T-helper 2 cell (primary cell): ENCODE results near the gene C10orf53.
"Not testable (repeated sequence)": the region's sequence is repeated elsewhere in the genome, so short reads cannot be mapped to it uniquely, and the experiment has no call there.

Experiments used
- DNase-seq, 5 experiments: peaks; one replicate each; pipeline versions ENCODE4 v3.0.0 to v3.0.0-alpha.2; 2012 to 2022

C10orf53 gene

GRCh38 chr10:49688920-49689319 is 9.5 kb downstream of the C10orf53 start:
- DNase-seq, result no peak

GRCh38 chr10:49689882-49690510 is 10.5 kb downstream of the C10orf53 start:
- DNase-seq, result peak in 1 of 5 experiments; percentile 24

GRCh38 chr10:49690698-49691356 is 11.4 kb downstream of the C10orf53 start:
- DNase-seq, result no peak

- DNase-seq, result no peak
These were observed 12.1 kb downstream of the C10orf53 start for GRCh38 chr10:49691588-49691987.

GRCh38 chr10:49694466-49694865 is 15.0 kb downstream of the C10orf53 start:
- DNase-seq, result no peak

DNA sequence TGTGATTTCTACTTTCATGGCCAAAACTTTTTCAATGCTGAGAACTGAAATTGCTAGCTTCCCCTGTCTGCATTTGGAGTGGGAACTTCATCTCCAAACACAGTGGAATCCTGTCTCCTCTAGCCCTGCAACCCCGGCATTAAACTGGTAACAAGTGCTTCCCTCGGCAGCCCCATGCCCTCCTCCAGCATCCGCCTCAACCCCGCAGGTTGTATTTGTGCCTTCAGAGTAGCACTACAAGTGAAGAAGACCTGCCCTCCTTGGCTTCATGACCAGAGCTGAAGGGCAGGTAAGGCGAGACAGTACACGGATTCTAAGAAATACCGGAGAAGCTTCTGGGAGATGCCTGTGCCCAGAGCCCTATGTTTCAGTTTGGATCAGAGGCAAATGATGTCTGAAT is 16.9 kb downstream of the C10orf53 start:
- no peak for DNase-seq

GRCh38 chr10:49698679-49699078 is 19.2 kb downstream of the C10orf53 start:
- no peak for DNase-seq

GRCh38 chr10:49700211-49700610 is 20.8 kb downstream of the C10orf53 start:
- DNase-seq, result no peak

GRCh38 chr10:49700997-49701396 is 21.5 kb downstream of the C10orf53 start:
- DNase-seq, result no peak

DNA sequence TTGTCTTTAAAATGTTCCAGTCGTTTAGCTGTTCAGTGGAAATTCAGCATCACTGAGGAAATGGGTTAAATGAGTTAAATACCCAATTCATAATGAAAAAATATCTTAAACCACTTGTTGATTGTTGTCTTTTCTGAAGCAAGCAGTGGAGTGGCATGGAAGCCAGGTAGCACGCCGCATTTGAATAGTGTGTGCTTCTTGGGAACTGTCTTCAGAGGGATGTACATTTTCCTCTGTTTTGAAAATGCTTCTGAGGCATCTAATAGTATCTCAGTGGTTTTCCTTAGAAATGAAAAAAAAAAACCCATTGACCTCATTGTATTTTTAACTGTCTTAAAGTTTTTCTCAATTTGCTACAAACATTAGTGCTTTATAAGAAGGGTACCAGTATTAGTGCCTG is 28.1 kb downstream of the C10orf53 start:
- peak in 1 of 5 experiments; percentile 47 for DNase-seq

DNA sequence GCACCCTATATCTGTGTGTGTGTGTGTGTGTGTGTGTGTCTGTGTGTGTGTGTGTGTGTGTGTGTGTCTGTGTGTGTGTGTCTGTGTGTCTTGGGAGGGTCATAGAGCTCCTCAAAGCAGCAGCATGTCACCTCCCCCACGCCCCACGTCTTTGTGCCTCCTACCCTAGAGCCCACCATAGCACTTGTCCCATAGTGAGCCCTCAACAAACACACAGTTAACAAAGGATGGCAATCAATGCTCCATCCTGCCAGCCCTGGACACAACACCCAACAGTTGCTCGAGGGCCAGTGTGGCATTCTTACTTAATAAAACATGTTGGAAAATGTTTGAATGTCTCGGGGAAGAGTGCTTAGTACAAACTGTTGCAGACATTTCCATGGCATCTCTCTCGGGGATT is 30.5 kb downstream of the C10orf53 start:
- DNase-seq, result no peak

DNA sequence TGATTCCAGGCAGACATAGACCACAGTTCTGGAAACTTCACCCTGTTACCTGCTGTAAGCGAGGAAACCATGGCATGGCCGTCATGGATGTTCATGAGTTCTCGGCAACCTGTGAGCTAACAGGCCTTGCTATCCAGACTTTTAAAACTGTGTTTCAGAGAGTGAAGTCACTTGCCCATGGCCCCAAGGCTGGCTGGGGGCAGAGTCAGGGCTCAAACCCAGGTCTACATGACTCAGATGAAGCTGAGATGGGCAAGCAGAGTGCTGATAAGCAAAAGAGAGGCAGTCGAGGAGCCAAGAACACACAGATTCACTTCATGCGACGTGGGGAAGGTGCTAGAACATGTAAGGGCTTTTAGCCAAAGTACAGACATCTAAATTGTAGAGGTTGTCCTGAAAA is 31.5 kb downstream of the C10orf53 start:
- no peak for DNase-seq

DNA sequence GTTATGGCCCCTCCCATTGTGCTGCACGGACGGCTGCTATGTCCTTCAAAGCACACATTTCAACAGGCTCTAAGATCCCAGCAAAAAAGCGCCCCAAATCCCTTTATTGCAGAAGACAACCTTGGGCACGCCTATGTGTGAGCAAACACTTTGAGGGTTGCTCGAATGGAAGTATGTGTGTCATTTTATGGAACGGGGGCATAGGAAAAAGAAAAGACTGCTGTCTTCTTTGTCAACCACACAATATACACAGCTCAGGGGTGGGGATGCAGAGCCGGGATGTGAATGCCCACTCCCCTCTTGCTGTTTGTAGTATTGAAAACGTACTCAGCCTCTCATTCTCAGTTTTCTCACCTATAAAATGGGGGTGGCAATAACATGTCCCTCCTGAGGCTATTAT is 32.0 kb downstream of the C10orf53 start:
- no peak for DNase-seq

GRCh38 chr10:49713266-49713665 is 33.8 kb downstream of the C10orf53 start:
- no peak for DNase-seq

GRCh38 chr10:49715157-49715556 is 35.7 kb downstream of the C10orf53 start:
- DNase-seq, result not testable (repeated sequence)

DNA sequence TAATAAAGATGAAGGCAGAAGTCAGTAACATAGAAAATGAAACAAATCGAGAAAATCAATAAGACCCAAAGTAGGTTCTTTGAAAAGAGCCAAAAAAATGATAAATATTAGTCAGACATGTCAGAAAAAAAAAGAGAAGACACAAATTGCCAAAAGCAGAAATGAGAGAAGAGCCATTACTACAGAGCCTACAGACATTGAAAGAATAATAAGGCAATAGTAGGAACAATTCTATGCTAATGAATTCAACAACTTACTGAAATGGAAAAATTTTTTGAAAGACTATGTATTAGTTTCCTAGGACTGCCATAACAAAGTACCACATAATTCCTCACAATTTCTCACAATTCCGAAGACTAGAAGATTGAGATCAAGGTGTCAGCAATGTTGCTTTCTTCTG is 47.1 kb downstream of the C10orf53 start:
- no peak for DNase-seq

GRCh38 chr10:49733866-49734265 is 54.4 kb downstream of the C10orf53 start:
- DNase-seq, result no peak

GRCh38 chr10:49734676-49735075 is 55.2 kb downstream of the C10orf53 start:
- DNase-seq, result no peak

DNA sequence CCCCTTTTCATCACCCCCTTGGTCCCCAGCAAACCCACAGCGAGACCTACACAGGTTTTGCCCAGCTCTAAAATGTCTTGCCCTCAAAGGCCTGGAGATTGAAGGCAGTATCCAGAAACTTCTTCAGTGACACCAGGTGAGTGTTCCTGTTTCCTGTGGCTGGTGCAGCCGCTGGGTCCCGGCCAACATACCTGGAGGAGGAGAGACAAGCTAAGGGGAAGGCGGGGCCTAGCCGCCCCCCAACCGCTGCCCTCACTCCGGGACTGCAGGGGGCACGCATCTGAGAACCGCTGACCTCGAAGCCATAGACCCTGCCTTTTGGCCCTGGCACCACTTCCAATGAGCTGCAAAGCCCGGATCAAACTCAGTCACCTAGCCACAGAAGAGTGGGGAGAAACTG is 55.7 kb downstream of the C10orf53 start:
- DNase-seq, result no peak

- DNase-seq, result no peak
These were observed 56.6 kb downstream of the C10orf53 start for GRCh38 chr10:49735848-49736563.

GRCh38 chr10:49736564-49737113 is 57.2 kb downstream of the C10orf53 start:
- no peak for DNase-seq

DNA sequence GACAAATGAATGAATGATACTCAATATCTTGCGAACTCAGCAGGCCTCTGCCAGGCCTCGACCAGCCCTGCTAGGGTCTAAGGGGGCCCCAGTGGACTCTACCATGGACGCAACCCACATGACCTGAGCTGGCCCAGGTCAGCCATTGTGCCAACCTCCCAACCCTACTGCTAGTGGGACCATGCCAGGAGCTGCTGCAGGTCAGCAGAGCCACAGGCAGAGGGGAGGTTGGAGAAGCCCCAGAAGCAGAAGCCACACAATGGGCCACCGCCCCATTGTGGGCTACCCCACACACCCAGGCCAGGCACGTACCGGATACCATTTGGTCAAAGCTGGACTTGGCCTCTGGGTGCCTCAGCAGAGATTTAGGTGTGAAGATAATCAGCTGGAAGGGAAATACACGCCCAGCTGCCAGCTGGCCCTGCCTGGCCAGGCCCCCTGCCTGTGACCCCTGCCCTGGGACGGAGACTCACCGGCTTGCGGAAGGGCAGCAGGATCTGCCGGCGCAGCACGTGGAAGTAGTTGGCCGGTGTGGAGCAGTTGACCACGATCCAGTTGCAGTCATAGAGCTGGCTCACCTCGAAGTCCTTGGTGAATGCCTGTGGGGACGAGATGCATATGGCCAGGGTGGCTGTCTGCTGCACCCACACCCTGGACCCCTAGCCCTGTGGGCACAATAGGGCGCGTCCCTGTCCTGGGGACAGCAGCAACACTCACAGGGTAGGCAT is 58.2 kb downstream of the C10orf53 start:
- DNase-seq, result no peak
